ENCODE results near the gene MYL6B.

The MYL6B gene

GRCh38 chr12:56162468-56163290 is 10.3 kb downstream of the MYL6B start:
- Histone ChIP-seq H3K36me3 (ENCODE audit: control insufficient read depth, low read length) (peaks cover 85% of the 10 kb centered on the region), H3K4me2 (ENCODE audit: low read length) (no peak overlapping the region)

GRCh38 chr12:56163533-56164344 is 11.4 kb downstream of the MYL6B start:
- Histone ChIP-seq H3K79me2 (ENCODE audit: control insufficient read depth, low read length) (peaks cover 28% of the 10 kb centered on the region), H4K20me1 (ENCODE audit: control insufficient read depth, insufficient read depth, low read depth, low read length) (peaks cover 12% of the 10 kb centered on the region), H3K4me2 (ENCODE audit: low read length) (no peak overlapping the region), H3K36me3 (ENCODE audit: control insufficient read depth, low read length) (peaks cover 87% of the 10 kb centered on the region), H3K27me3 (ENCODE audit: control insufficient read depth, low read length) (no peaks in the 10 kb centered on the region), H3K9me2 (replicated peaks; ENCODE audit: control insufficient read depth, low read length) (no peaks in the 10 kb centered on the region), H3K27ac (ENCODE audit: low read depth, low read length) (no peak overlapping the region), H3K4me1 (ENCODE audit: control insufficient read depth, low read length) (peaks cover 25% of the 10 kb centered on the region), H3K9me3 (ENCODE audit: control insufficient read depth, insufficient read depth, low read length) (no peaks in the 10 kb centered on the region), H3K4me3 (ENCODE audit: low read length) (no peak overlapping the region), H3F3A (ENCODE audit: control insufficient read depth, insufficient read depth) (peaks cover 36% of the 10 kb centered on the region)
- TF ChIP-seq CTCF (IDR thresholded peaks at IDR 0.05; ENCODE audit: low read depth, low read length, poor library complexity, severe bottlenecking) (no peak), EZH2phosphoT487 (IDR thresholded peaks at IDR 0.05; ENCODE audit: borderline replicate concordance, low read length) (no peak)

More at GRCh38 chr12:56162468-56163290, 10.3 kb downstream of the MYL6B start:
- Histone ChIP-seq H3K4me3 (ENCODE audit: low read length) (no peak overlapping the region), H3K9me2 (replicated peaks; ENCODE audit: control insufficient read depth, low read length) (no peaks in the 10 kb centered on the region), H3K27me3 (ENCODE audit: control insufficient read depth, low read length) (no peaks in the 10 kb centered on the region), H3K4me1 (ENCODE audit: control insufficient read depth, low read length) (peaks cover 25% of the 10 kb centered on the region), H3K27ac (ENCODE audit: low read depth, low read length) (no peak overlapping the region), H4K20me1 (ENCODE audit: control insufficient read depth, insufficient read depth, low read depth, low read length) (peaks cover 15% of the 10 kb centered on the region), H3K9me3 (ENCODE audit: control insufficient read depth, insufficient read depth, low read length) (no peaks in the 10 kb centered on the region), H3F3A (ENCODE audit: control insufficient read depth, insufficient read depth) (peaks cover 36% of the 10 kb centered on the region), H3K79me2 (ENCODE audit: control insufficient read depth, low read length) (peaks cover 36% of the 10 kb centered on the region)
- TF ChIP-seq CTCF (IDR thresholded peaks at IDR 0.05; ENCODE audit: low read depth, low read length, poor library complexity, severe bottlenecking) (no peak), EZH2phosphoT487 (IDR thresholded peaks at IDR 0.05; ENCODE audit: borderline replicate concordance, low read length) (no peak)

- H3F3A ChIP-seq (ENCODE audit: control insufficient read depth, insufficient read depth) = peaks cover 36% of the 10 kb centered on the region
- peaks cover 22% of the 10 kb centered on the region for H3K4me1 ChIP-seq (ENCODE audit: control insufficient read depth, low read length)
- no peak overlapping the region for H3K4me3 ChIP-seq (ENCODE audit: low read length)
- no peaks in the 10 kb centered on the region for H3K9me2 ChIP-seq (replicated peaks; ENCODE audit: control insufficient read depth, low read length)
- no peaks in the 10 kb centered on the region for H3K9me3 ChIP-seq (ENCODE audit: control insufficient read depth, insufficient read depth, low read length)
- peaks cover 22% of the 10 kb centered on the region for H3K79me2 ChIP-seq (ENCODE audit: control insufficient read depth, low read length)
- H3K27ac ChIP-seq (ENCODE audit: low read depth, low read length) = no peak overlapping the region
- no peak overlapping the region for H3K4me2 ChIP-seq (ENCODE audit: low read length)
- peaks cover 85% of the 10 kb centered on the region for H3K36me3 ChIP-seq (ENCODE audit: control insufficient read depth, low read length)
- H4K20me1 ChIP-seq (ENCODE audit: control insufficient read depth, insufficient read depth, low read depth, low read length) = peaks cover 6% of the 10 kb centered on the region
- no peak for TF ChIP-seq EZH2phosphoT487 (IDR thresholded peaks at IDR 0.05; ENCODE audit: borderline replicate concordance, low read length)
- no peak for TF ChIP-seq CTCF (IDR thresholded peaks at IDR 0.05; ENCODE audit: low read depth, low read length, poor library complexity, severe bottlenecking)
- no peaks in the 10 kb centered on the region for H3K27me3 ChIP-seq (ENCODE audit: control insufficient read depth, low read length)
Measured at GRCh38 chr12:56164345-56164729, 11.9 kb downstream of the MYL6B start.

Data from DOHH2 (cell line).